ENCODE data around the gene CLP1. TPM values are rescaled to one million over a fixed set of nuclear protein-coding genes. Genes with fewer than 3 reads are reported as not detected.

Gene CLP1
- total and polyA plus RNA-seq, 10 of the 15 experiments (the other 5 are each of a cell fraction or from before 2014, with no cell fraction given) = 19.9 to 45.7 (median 27.8) TPM

DNA sequence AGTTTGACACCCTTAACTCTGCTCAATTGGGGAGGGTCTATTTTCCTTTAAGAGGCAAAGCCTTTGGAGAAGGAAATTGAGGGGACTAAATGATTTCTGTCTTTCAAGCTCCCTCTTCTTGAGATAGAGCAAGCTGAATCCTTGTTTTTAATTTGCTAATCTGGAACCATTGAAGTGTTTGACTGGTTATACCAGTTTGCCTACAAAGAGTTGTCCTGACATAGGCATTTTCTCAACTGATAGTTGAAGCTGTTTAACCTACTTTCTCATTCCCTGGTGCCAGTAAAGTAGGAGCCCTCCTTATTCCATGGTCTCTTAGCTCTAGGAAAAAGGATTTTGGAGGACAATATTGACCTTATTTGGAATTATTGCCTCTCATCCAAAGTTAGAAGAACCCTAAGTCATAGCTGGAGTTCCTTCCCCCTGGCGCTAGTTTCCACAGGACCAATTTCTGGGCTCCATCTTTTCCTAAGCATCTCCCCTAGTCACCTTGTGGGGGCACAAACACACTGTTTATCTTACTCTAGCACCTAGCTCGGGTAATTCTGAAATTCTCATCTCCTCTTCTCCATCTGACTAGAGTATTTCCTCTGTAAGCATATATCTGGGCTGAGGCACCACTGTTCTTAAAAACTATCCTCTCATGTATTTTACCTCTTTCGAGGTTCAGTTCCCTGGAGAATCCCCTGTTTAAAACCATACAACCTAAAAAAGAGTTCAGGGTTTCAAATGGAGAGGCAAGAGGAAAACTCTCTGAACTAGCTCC, 17.8 kb downstream of the CLP1 start (continued):
- TF ChIP-seq, protein P1, sequence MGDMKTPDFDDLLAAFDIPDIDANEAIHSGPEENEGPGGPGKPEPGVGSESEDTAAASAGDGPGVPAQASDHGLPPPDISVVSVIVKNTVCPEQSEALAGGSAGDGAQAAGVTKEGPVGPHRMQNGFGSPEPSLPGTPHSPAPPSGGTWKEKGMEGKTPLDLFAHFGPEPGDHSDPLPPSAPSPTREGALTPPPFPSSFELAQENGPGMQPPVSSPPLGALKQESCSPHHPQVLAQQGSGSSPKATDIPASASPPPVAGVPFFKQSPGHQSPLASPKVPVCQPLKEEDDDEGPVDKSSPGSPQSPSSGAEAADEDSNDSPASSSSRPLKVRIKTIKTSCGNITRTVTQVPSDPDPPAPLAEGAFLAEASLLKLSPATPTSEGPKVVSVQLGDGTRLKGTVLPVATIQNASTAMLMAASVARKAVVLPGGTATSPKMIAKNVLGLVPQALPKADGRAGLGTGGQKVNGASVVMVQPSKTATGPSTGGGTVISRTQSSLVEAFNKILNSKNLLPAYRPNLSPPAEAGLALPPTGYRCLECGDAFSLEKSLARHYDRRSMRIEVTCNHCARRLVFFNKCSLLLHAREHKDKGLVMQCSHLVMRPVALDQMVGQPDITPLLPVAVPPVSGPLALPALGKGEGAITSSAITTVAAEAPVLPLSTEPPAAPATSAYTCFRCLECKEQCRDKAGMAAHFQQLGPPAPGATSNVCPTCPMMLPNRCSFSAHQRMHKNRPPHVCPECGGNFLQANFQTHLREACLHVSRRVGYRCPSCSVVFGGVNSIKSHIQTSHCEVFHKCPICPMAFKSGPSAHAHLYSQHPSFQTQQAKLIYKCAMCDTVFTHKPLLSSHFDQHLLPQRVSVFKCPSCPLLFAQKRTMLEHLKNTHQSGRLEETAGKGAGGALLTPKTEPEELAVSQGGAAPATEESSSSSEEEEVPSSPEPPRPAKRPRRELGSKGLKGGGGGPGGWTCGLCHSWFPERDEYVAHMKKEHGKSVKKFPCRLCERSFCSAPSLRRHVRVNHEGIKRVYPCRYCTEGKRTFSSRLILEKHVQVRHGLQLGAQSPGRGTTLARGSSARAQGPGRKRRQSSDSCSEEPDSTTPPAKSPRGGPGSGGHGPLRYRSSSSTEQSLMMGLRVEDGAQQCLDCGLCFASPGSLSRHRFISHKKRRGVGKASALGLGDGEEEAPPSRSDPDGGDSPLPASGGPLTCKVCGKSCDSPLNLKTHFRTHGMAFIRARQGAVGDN (IDR thresholded peaks at IDR 0.05) = no peak
- TF ChIP-seq POU2F2 (IDR thresholded peaks at IDR 0.05; ENCODE audit: borderline replicate concordance, low read depth, low read length) (no peak), DPF2 (IDR thresholded peaks at IDR 0.05) (no peak)

DNA sequence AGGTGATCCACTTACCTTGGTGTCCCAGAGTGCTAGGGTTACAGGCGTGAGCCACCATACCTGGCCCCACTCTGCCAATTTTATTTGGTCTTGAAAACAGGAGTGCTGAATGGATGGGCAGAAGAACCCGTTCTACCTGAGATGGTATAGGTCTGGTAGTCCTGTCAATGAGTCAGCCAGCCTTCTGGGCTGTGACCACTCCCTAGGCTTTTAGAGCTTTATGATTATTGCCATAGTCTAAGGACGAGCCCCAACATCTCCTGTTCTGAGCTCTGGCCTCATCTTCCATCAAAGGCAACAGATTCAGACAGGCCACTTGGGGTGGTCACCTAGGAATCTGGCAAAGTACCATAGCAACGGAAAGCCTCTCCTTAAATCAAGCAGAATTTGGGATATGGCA, 21.8 kb downstream of the CLP1 start:
- ATAC-seq (no peak), FAIRE-seq (no peak), DNase-seq (ENCODE audit: low read depth, low spot score) (no peak)
- H4K20me1 ChIP-seq (ENCODE audit: control insufficient read depth, insufficient read depth) = peaks cover 2% of the 10 kb centered on the region; the same call in 1 of the 2 replicates
- in situ Hi-C loops (cut with MboI) (no loop called here), intact Hi-C loops (cut with micrococcal nuclease; ENCODE audit: unreplicated experiment) (no loop called here)
- 75% methylated on average over 4 of the region's 4 CpGs for WGBS (ENCODE audit: insufficient coverage, insufficient replicate concordance, low lambda C conversion rate, missing lambda C conversion rate)
- RAD21 ChIA-PET (ENCODE audit: unreplicated experiment) = no interaction called here
- H3K79me2 ChIP-seq (ENCODE audit: control insufficient read depth, insufficient read depth, low read length) = peaks cover 59% of the 10 kb centered on the region
- no peaks in the 10 kb centered on the region for H3K9me3 ChIP-seq (replicated peaks; ENCODE audit: control insufficient read depth, insufficient read depth, low read length)
- BruUV-seq (replicated peaks) = no TSS peak
- peaks cover 1 to 26% of the 10 kb centered on the region in 2 experiments for H3K36me3 ChIP-seq (ENCODE audit: control insufficient read depth in 2 of 2, insufficient read depth in 2 of 2, low read length in 1 of 2)
- peak overlapping the region; percentile 46; the same call in 1 of the 2 replicates for H3K4me2 ChIP-seq (ENCODE audit: control insufficient read depth, insufficient read depth)
- no peak overlapping the region for H2AFZ ChIP-seq (ENCODE audit: control insufficient read depth, low read depth, low read length)
- peaks cover 12% of the 10 kb centered on the region; the same call in 1 of the 2 replicates for H3K4me1 ChIP-seq (ENCODE audit: control insufficient read depth, insufficient read depth, low read length)
- 0 out of 2 replicates have a peak overlapping the region, but pooled peaks have one; percentile 42 for H3K27ac ChIP-seq (ENCODE audit: control insufficient read depth, insufficient read depth)
- SMC1A ChIA-PET (ENCODE audit: uncharacterized antibody, unreplicated experiment) = interaction anchor here (1.6 kb wide), 1 partner anchor 24 kb away, joined by 4 read pairs; no protein-coding TSS in a partner anchor
- H3K4me3 ChIP-seq = no peak overlapping the region
- CTCF ChIA-PET = no interaction called here
- no peak overlapping the region for H3K9ac ChIP-seq (ENCODE audit: control insufficient read depth, insufficient read depth, low read length)
- POLR2A ChIA-PET = no interaction called here
- H3K27me3 ChIP-seq (replicated peaks in 1 of 2; ENCODE audit: control insufficient read depth in 2 of 2, insufficient read depth in 2 of 2, low read length in 1 of 2) = no peaks in the 10 kb centered on the region
- TF ChIP-seq NR2F1 (conservative IDR thresholded peaks at IDR 0.05) = no peak
- TF ChIP-seq, protein P2, sequence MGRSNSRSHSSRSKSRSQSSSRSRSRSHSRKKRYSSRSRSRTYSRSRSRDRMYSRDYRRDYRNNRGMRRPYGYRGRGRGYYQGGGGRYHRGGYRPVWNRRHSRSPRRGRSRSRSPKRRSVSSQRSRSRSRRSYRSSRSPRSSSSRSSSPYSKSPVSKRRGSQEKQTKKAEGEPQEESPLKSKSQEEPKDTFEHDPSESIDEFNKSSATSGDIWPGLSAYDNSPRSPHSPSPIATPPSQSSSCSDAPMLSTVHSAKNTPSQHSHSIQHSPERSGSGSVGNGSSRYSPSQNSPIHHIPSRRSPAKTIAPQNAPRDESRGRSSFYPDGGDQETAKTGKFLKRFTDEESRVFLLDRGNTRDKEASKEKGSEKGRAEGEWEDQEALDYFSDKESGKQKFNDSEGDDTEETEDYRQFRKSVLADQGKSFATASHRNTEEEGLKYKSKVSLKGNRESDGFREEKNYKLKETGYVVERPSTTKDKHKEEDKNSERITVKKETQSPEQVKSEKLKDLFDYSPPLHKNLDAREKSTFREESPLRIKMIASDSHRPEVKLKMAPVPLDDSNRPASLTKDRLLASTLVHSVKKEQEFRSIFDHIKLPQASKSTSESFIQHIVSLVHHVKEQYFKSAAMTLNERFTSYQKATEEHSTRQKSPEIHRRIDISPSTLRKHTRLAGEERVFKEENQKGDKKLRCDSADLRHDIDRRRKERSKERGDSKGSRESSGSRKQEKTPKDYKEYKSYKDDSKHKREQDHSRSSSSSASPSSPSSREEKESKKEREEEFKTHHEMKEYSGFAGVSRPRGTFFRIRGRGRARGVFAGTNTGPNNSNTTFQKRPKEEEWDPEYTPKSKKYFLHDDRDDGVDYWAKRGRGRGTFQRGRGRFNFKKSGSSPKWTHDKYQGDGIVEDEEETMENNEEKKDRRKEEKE (IDR thresholded peaks at IDR 0.05) = no peak
- TF ChIP-seq, protein P3, sequence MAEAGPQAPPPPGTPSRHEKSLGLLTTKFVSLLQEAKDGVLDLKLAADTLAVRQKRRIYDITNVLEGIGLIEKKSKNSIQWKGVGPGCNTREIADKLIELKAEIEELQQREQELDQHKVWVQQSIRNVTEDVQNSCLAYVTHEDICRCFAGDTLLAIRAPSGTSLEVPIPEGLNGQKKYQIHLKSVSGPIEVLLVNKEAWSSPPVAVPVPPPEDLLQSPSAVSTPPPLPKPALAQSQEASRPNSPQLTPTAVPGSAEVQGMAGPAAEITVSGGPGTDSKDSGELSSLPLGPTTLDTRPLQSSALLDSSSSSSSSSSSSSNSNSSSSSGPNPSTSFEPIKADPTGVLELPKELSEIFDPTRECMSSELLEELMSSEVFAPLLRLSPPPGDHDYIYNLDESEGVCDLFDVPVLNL (IDR thresholded peaks at IDR 0.05; ENCODE audit: low read depth, low read length) = no peak
- TF ChIP-seq SIX5 (IDR thresholded peaks at IDR 0.05; ENCODE audit: low read depth, low read length, severe bottlenecking) = no peak
- no peak for TF ChIP-seq WRNIP1 (IDR thresholded peaks at IDR 0.05; ENCODE audit: borderline replicate concordance, low read depth, low read length)
- TF ChIP-seq EP300 (IDR thresholded peaks at IDR 0.05; ENCODE audit: borderline replicate concordance in 1 of 2, control insufficient read depth in 1 of 2, low read depth in 2 of 2, low read length in 2 of 2) = no peak
- TF ChIP-seq YY1 (IDR thresholded peaks at IDR 0.05; ENCODE audit: low read depth, low read length) = no peak
- TF ChIP-seq PML (IDR thresholded peaks at IDR 0.05; ENCODE audit: low read length) = no peak
- no peak for TF ChIP-seq RFX5 (IDR thresholded peaks at IDR 0.05; ENCODE audit: low read depth, low read length)
- TF ChIP-seq POLR2AphosphoS5 (IDR thresholded peaks at IDR 0.05; ENCODE audit: low read length) = no peak
